Retinal pigment epithelial cell (primary cell): Measurements from ENCODE around the gene C14orf132.
A peak's percentile ranks its signal among the peaks of the same experiment; 100 is the strongest.

ENCODE experiments used
- DNase-seq: peaks from one replicate; pipeline ENCODE4 v3.0.0-alpha.2; 2010; ENCODE audit warnings: low read depth
- H3K4me3 ChIP-seq: 2 replicates; pipeline ENCODE4 v1.5.1; 2011; ENCODE audit warnings: mild to moderate bottlenecking, low read length, control low read depth, moderate library complexity
- CTCF ChIP-seq: conservative IDR thresholded peaks from 2 replicates; pipeline ENCODE4 v1.5.1; 2011; ENCODE audit warnings: low read depth, low read length, control low read depth, inconsistent platforms

The C14orf132 gene

GRCh38 chr14:96054661-96055060 lies 15.5 kb downstream of the C14orf132 start:
- DNase-seq, result no peak
- no peak for TF ChIP-seq CTCF
- H3K4me3 ChIP-seq, result no peak overlapping the region

DNA sequence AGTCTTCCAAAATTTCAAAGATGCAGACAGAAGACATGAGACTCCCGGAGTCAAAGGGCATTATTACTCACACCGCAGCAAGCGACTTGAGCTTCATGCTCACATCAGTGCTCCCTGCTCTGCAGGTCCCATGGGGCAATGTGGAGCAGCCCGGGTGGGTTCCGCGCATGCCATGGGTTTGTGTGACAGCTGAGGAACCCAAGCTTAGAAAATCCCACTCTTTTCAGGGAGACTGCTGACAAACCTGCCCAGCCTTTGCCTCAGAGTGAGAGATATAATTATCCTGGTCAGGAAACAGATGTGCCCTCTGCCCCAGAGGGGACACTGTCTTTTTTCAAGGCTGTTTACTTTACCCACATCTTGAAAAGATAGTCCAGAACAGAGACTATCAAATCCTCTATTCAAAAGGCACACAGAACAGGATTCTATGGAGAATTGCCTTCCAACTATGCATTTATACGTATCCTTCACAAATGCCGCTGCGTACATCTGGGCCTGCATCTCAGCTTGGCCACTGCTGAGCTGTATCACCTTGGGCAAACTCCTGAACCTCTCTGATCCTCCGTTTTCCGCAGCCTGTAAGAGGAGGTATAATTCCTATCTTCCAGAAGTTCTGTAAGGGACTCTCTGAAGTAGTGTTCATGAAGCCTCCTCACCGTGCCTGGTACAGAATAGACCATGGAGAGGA lies 16.0 kb downstream of the C14orf132 start:
- no peak for DNase-seq
- TF ChIP-seq CTCF, result no peak
- H3K4me3 ChIP-seq, result no peak overlapping the region

DNA sequence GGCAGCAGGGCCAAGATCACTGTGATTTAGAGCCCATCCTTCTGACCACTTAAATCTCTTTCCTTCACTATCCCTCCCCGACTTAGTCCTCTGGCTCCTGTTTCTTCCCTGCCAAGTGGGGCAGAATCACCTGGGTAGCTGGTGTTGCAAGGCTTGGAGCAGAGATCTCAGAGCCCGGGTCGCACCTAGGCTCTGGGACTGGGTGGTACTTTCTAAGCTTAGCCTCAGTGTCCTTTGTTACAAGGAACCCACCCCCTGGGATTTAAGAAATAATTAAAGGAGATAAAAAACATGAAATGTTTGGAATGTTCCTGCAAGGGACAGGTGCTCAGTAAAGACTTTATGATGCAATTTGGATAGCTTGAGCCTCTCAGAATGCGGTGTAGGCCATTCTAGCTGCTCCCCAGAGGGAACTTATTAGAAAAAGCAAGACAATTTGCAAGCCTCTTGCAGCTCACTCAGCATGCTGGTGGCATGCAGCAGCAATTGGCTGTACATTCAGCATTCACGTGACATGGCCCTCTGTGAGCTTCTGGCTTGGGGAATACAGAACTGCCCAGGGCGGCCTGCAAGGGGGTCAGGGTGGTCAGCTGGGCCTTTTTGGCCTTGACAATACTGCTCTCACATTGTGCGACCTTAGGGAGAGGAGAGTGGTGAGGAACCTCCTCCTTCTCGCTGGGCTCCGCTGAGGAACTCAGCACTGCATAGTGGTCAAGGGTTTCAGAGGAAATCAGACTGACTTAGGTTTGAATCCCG lies 16.8 kb downstream of the C14orf132 start:
- DNase-seq, result no peak
- TF ChIP-seq CTCF, result no peak
- H3K4me3 ChIP-seq, result no peak overlapping the region

GRCh38 chr14:96056509-96057422 lies 17.6 kb downstream of the C14orf132 start:
- peak; percentile 6 for TF ChIP-seq CTCF
- H3K4me3 ChIP-seq, result no peak overlapping the region
- peak; percentile 43 for DNase-seq

DNA sequence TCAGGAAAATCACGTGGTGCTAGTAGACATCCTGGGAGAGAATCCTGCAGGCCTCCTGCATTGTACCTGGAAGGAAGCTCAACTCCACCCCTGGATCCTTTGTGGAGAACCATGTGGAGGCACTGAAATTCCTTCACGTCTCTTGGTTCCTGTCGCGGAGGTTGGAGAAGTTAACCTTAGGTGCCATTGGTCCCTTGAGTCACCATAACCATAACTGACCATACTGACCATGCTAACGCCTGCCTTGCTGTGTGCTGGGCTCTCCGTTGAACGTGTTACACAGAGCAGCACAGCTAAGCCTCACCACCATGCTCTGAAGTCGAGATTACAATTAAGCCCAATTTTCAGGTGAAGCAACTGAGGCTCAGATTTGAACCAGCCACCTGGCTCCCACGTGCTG lies 18.6 kb downstream of the C14orf132 start:
- DNase-seq, result no peak
- no peak overlapping the region for H3K4me3 ChIP-seq
- no peak for TF ChIP-seq CTCF

GRCh38 chr14:96058576-96059200 lies 19.5 kb downstream of the C14orf132 start:
- DNase-seq, result no peak
- TF ChIP-seq CTCF, result no peak
- no peak overlapping the region for H3K4me3 ChIP-seq
